ENCODE measurements around the gene PDZRN3.

DNA sequence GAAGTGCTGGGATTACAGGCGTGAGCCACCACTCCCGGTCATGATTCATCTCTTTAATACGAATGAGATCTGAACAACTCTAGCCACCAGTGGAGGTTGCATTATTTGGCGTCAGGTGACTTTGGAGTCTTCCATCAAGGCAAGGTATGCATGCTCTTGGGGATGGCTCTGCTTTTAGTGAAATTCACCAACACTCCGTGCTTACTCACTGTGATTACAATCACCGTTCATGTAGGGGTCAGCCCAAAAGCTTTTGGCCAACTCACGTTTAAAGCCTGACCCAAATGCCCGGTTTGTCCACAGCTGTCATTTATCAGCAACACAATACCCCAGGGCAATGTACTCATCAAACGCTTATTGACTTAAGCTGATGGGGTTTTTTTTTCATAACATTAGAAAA is 155.4 kb downstream of the PDZRN3 start:
- TF ChIP-seq SP1 (IDR thresholded peaks at IDR 0.05) (no peak), FOXM1 (IDR thresholded peaks at IDR 0.05; ENCODE audit: borderline replicate concordance) (no peak), ELF4 (IDR thresholded peaks at IDR 0.05) (no peak), SUZ12 (IDR thresholded peaks at IDR 0.05) (no peak), BHLHE40 (IDR thresholded peaks at IDR 0.05; ENCODE audit: borderline replicate concordance) (no peak)
